ENCODE measurements around the gene TEAD1. TPM values are rescaled to one million over a fixed set of nuclear protein-coding genes. Genes with fewer than 3 reads are reported as not detected.

The TEAD1 gene
- total RNA-seq, 1 experiment from 2014 or later: not detected

- no peaks in the 10 kb centered on the region for H3K9me3 ChIP-seq (ENCODE audit: low read length)
- no peaks in the 10 kb centered on the region for H3K79me2 ChIP-seq (ENCODE audit: low read length)
- H3K4me1 ChIP-seq (ENCODE audit: low read length): no peaks in the 10 kb centered on the region
- 0 out of 2 replicates have a peak, but pooled peaks cover 3% of the 10 kb centered on the region for H4K20me1 ChIP-seq (ENCODE audit: insufficient read depth, low read depth, low read length)
- no peak overlapping the region for H3K9ac ChIP-seq (ENCODE audit: low read length)
- DNase-seq: no peak
- H3K27me3 ChIP-seq (ENCODE audit: low read length): no peaks in the 10 kb centered on the region
- H3K4me3 ChIP-seq (ENCODE audit: low read length): no peak overlapping the region
- H2AFZ ChIP-seq (ENCODE audit: low read length): no peak overlapping the region
- no peak overlapping the region for H3K4me2 ChIP-seq (ENCODE audit: low read depth, low read length, poor library complexity, severe bottlenecking)
- no peaks in the 10 kb centered on the region for H3K9me2 ChIP-seq (replicated peaks; ENCODE audit: insufficient read depth, low read length)
- no peaks in the 10 kb centered on the region for H3K36me3 ChIP-seq (ENCODE audit: insufficient read depth, low read length)
- H3K27ac ChIP-seq (ENCODE audit: low read length): no peak overlapping the region
Measured at GRCh38 chr11:12809864-12810567, 135.8 kb downstream of the TEAD1 start.

DNA sequence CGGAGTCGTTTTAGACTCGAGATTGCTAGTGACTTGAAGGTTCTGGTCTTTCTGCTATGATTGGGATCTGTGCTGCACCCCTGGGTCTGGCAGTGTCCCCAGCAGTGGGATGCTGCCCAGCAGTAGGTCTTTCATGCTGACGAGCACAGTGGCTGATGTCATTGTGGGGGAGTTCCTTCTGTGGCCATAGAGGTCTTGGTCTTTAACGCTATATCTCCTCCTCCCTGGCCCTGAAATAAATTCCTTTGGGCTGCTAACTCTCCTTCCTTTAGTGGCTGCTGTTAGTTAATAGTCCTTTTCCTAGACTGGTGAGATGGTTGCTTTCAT lies 136.3 kb downstream of the TEAD1 start:
- Histone ChIP-seq H3K4me2 (ENCODE audit: low read depth, low read length, poor library complexity, severe bottlenecking) (no peak overlapping the region), H4K20me1 (ENCODE audit: insufficient read depth, low read depth, low read length) (0 out of 2 replicates have a peak, but pooled peaks cover 3% of the 10 kb centered on the region), H3K36me3 (ENCODE audit: insufficient read depth, low read length) (no peaks in the 10 kb centered on the region), H3K9me2 (replicated peaks; ENCODE audit: insufficient read depth, low read length) (no peaks in the 10 kb centered on the region), H2AFZ (ENCODE audit: low read length) (no peak overlapping the region), H3K4me3 (ENCODE audit: low read length) (no peak overlapping the region), H3K27ac (ENCODE audit: low read length) (no peak overlapping the region), H3K9me3 (ENCODE audit: low read length) (no peaks in the 10 kb centered on the region), H3K27me3 (ENCODE audit: low read length) (no peaks in the 10 kb centered on the region), H3K4me1 (ENCODE audit: low read length) (no peaks in the 10 kb centered on the region), H3K9ac (ENCODE audit: low read length) (no peak overlapping the region), H3K79me2 (ENCODE audit: low read length) (no peaks in the 10 kb centered on the region)
- DNase-seq: no peak

- H3K27me3 ChIP-seq (ENCODE audit: low read length): no peaks in the 10 kb centered on the region
- no peaks in the 10 kb centered on the region for H3K36me3 ChIP-seq (ENCODE audit: insufficient read depth, low read length)
- H3K4me3 ChIP-seq (ENCODE audit: low read length): no peak overlapping the region
- no peak overlapping the region for H2AFZ ChIP-seq (ENCODE audit: low read length)
- no peak overlapping the region for H3K27ac ChIP-seq (ENCODE audit: low read length)
- no peaks in the 10 kb centered on the region for H3K9me2 ChIP-seq (replicated peaks; ENCODE audit: insufficient read depth, low read length)
- no peaks in the 10 kb centered on the region for H3K9me3 ChIP-seq (ENCODE audit: low read length)
- DNase-seq: no peak
- no peak overlapping the region for H3K9ac ChIP-seq (ENCODE audit: low read length)
- H3K4me2 ChIP-seq (ENCODE audit: low read depth, low read length, poor library complexity, severe bottlenecking): no peak overlapping the region
- no peaks in the 10 kb centered on the region for H3K4me1 ChIP-seq (ENCODE audit: low read length)
- H3K79me2 ChIP-seq (ENCODE audit: low read length): no peaks in the 10 kb centered on the region
- 0 out of 2 replicates have a peak, but pooled peaks cover 3% of the 10 kb centered on the region for H4K20me1 ChIP-seq (ENCODE audit: insufficient read depth, low read depth, low read length)
Measured at GRCh38 chr11:12811861-12812260, 137.6 kb downstream of the TEAD1 start.

- no peaks in the 10 kb centered on the region for H3K9me3 ChIP-seq (ENCODE audit: low read length)
- H2AFZ ChIP-seq (ENCODE audit: low read length): no peak overlapping the region
- no peaks in the 10 kb centered on the region for H3K36me3 ChIP-seq (ENCODE audit: insufficient read depth, low read length)
- no peaks in the 10 kb centered on the region for H3K4me1 ChIP-seq (ENCODE audit: low read length)
- no peak overlapping the region for H3K27ac ChIP-seq (ENCODE audit: low read length)
- H3K9me2 ChIP-seq (replicated peaks; ENCODE audit: insufficient read depth, low read length): no peaks in the 10 kb centered on the region
- no peak overlapping the region for H3K4me3 ChIP-seq (ENCODE audit: low read length)
- no peaks in the 10 kb centered on the region for H3K79me2 ChIP-seq (ENCODE audit: low read length)
- H3K4me2 ChIP-seq (ENCODE audit: low read depth, low read length, poor library complexity, severe bottlenecking): no peak overlapping the region
- no peak for DNase-seq
- H3K9ac ChIP-seq (ENCODE audit: low read length): no peak overlapping the region
- H3K27me3 ChIP-seq (ENCODE audit: low read length): no peaks in the 10 kb centered on the region
- 0 out of 2 replicates have a peak, but pooled peaks cover 3% of the 10 kb centered on the region for H4K20me1 ChIP-seq (ENCODE audit: insufficient read depth, low read depth, low read length)
Measured at GRCh38 chr11:12812849-12813248, 138.6 kb downstream of the TEAD1 start.

- 0 out of 2 replicates have a peak, but pooled peaks cover 3% of the 10 kb centered on the region for H4K20me1 ChIP-seq (ENCODE audit: insufficient read depth, low read depth, low read length)
- H3K4me2 ChIP-seq (ENCODE audit: low read depth, low read length, poor library complexity, severe bottlenecking): no peak overlapping the region
- no peaks in the 10 kb centered on the region for H3K79me2 ChIP-seq (ENCODE audit: low read length)
- H3K36me3 ChIP-seq (ENCODE audit: insufficient read depth, low read length): no peaks in the 10 kb centered on the region
- no peak overlapping the region for H2AFZ ChIP-seq (ENCODE audit: low read length)
- no peak overlapping the region for H3K9ac ChIP-seq (ENCODE audit: low read length)
- H3K27ac ChIP-seq (ENCODE audit: low read length): no peak overlapping the region
- no peaks in the 10 kb centered on the region for H3K4me1 ChIP-seq (ENCODE audit: low read length)
- no peaks in the 10 kb centered on the region for H3K9me2 ChIP-seq (replicated peaks; ENCODE audit: insufficient read depth, low read length)
- no peaks in the 10 kb centered on the region for H3K27me3 ChIP-seq (ENCODE audit: low read length)
- H3K4me3 ChIP-seq (ENCODE audit: low read length): no peak overlapping the region
- DNase-seq: no peak
- no peaks in the 10 kb centered on the region for H3K9me3 ChIP-seq (ENCODE audit: low read length)
Measured at GRCh38 chr11:12813371-12814225, 139.4 kb downstream of the TEAD1 start.

DNA sequence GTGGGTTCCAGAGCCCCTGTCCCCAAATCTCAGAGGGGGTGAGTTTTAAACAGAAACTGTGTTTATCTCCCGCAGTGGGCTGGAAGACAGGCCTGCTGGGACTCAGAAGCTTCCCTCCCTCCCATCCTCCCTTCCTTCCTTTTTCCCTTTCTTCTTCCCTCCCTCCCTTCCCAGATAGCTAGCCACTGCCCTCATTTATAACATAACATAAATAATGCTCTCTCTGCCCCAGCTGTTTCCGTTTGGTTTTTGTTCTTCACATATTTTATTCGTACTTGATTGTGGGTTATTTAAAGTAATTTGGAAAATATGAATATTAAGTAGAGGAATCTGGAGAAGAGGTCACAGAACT lies 140.9 kb downstream of the TEAD1 start:
- no peaks in the 10 kb centered on the region for H3K36me3 ChIP-seq (ENCODE audit: insufficient read depth, low read length)
- no peak for DNase-seq
- H3K4me2 ChIP-seq (ENCODE audit: low read depth, low read length, poor library complexity, severe bottlenecking): no peak overlapping the region
- no peaks in the 10 kb centered on the region for H3K4me1 ChIP-seq (ENCODE audit: low read length)
- no peaks in the 10 kb centered on the region for H3K9me3 ChIP-seq (ENCODE audit: low read length)
- no peaks in the 10 kb centered on the region; the same call in 1 of the 2 replicates for H3K27me3 ChIP-seq (ENCODE audit: low read length)
- H3K9ac ChIP-seq (ENCODE audit: low read length): no peak overlapping the region
- H3K4me3 ChIP-seq (ENCODE audit: low read length): no peak overlapping the region
- H4K20me1 ChIP-seq (ENCODE audit: insufficient read depth, low read depth, low read length): 0 out of 2 replicates have a peak, but pooled peaks cover 3% of the 10 kb centered on the region
- H3K27ac ChIP-seq (ENCODE audit: low read length): no peak overlapping the region
- no peak overlapping the region for H2AFZ ChIP-seq (ENCODE audit: low read length)
- H3K9me2 ChIP-seq (replicated peaks; ENCODE audit: insufficient read depth, low read length): no peaks in the 10 kb centered on the region
- no peaks in the 10 kb centered on the region for H3K79me2 ChIP-seq (ENCODE audit: low read length)

GRCh38 chr11:12815931-12816494 lies 141.8 kb downstream of the TEAD1 start:
- no peak overlapping the region for H3K4me3 ChIP-seq (ENCODE audit: low read length)
- no peaks in the 10 kb centered on the region; the same call in 1 of the 2 replicates for H3K27me3 ChIP-seq (ENCODE audit: low read length)
- no peaks in the 10 kb centered on the region for H3K9me2 ChIP-seq (replicated peaks; ENCODE audit: insufficient read depth, low read length)
- H3K4me2 ChIP-seq (ENCODE audit: low read depth, low read length, poor library complexity, severe bottlenecking): no peak overlapping the region
- H3K27ac ChIP-seq (ENCODE audit: low read length): no peak overlapping the region
- H4K20me1 ChIP-seq (ENCODE audit: insufficient read depth, low read depth, low read length): no peaks in the 10 kb centered on the region
- H3K9ac ChIP-seq (ENCODE audit: low read length): no peak overlapping the region
- H3K9me3 ChIP-seq (ENCODE audit: low read length): no peaks in the 10 kb centered on the region
- no peak overlapping the region for H2AFZ ChIP-seq (ENCODE audit: low read length)
- no peak for DNase-seq
- no peaks in the 10 kb centered on the region for H3K36me3 ChIP-seq (ENCODE audit: insufficient read depth, low read length)
- H3K79me2 ChIP-seq (ENCODE audit: low read length): no peaks in the 10 kb centered on the region
- H3K4me1 ChIP-seq (ENCODE audit: low read length): no peaks in the 10 kb centered on the region

- H4K20me1 ChIP-seq (ENCODE audit: insufficient read depth, low read depth, low read length): no peaks in the 10 kb centered on the region
- H2AFZ ChIP-seq (ENCODE audit: low read length): no peak overlapping the region
- H3K27me3 ChIP-seq (ENCODE audit: low read length): no peaks in the 10 kb centered on the region; the same call in 1 of the 2 replicates
- no peaks in the 10 kb centered on the region for H3K36me3 ChIP-seq (ENCODE audit: insufficient read depth, low read length)
- H3K9me3 ChIP-seq (ENCODE audit: low read length): no peaks in the 10 kb centered on the region
- no peaks in the 10 kb centered on the region for H3K79me2 ChIP-seq (ENCODE audit: low read length)
- H3K27ac ChIP-seq (ENCODE audit: low read length): no peak overlapping the region
- DNase-seq: no peak
- H3K4me3 ChIP-seq (ENCODE audit: low read length): no peak overlapping the region
- H3K4me2 ChIP-seq (ENCODE audit: low read depth, low read length, poor library complexity, severe bottlenecking): no peak overlapping the region
- no peaks in the 10 kb centered on the region for H3K4me1 ChIP-seq (ENCODE audit: low read length)
- no peak overlapping the region for H3K9ac ChIP-seq (ENCODE audit: low read length)
- no peaks in the 10 kb centered on the region for H3K9me2 ChIP-seq (replicated peaks; ENCODE audit: insufficient read depth, low read length)
Measured at GRCh38 chr11:12817681-12818332, 143.6 kb downstream of the TEAD1 start.

All from Karpas-422 (cell line).